ENCODE results near the gene NLGN1. TPM values are rescaled to one million over a fixed set of nuclear protein-coding genes. Genes with fewer than 3 reads are reported as not detected.

Gene NLGN1
- total RNA-seq, 1 experiment from 2014 or later, result 5.2 TPM

GRCh38 chr3:173708191-173708590, 310.6 kb downstream of the NLGN1 start:
- Histone ChIP-seq H4K20me1 (ENCODE audit: control insufficient read depth, insufficient read depth, insufficient read length) (no peaks in the 10 kb centered on the region), H3K4me2 (ENCODE audit: insufficient read depth, insufficient read length, low read length) (no peak overlapping the region), H3K4me1 (ENCODE audit: insufficient read depth, low read length) (peaks cover 9% of the 10 kb centered on the region; the same call in 1 of the 2 replicates), H3K27ac (ENCODE audit: insufficient read length, low read depth, low read length) (no peak overlapping the region), H2BK20ac (ENCODE audit: low read depth, low read length, poor library complexity, severe bottlenecking) (no peak overlapping the region), H4K91ac (ENCODE audit: insufficient read length, low read depth, low read length) (no peak overlapping the region), H3K23me2 (ENCODE audit: insufficient read length, low read depth, low read length, poor library complexity, severe bottlenecking) (no peaks in the 10 kb centered on the region), H4K8ac (replicated peaks; ENCODE audit: insufficient read length, low read depth, low read length) (no peak overlapping the region), H3K79me2 (ENCODE audit: insufficient read depth, low read length) (no peaks in the 10 kb centered on the region), H3K56ac (ENCODE audit: insufficient read length, low read depth, low read length) (no peak overlapping the region), H3K27me3 (ENCODE audit: insufficient read depth, low read length) (no peaks in the 10 kb centered on the region), H3K18ac (ENCODE audit: insufficient read length, low read depth, low read length) (no peak overlapping the region), H3T11ph (ENCODE audit: low read length) (no peak overlapping the region), H3K9ac (ENCODE audit: extremely low read depth, insufficient read length, low read length) (no peak overlapping the region), H3K23ac (ENCODE audit: insufficient read length, low read depth, low read length) (no peak overlapping the region), H2BK12ac (ENCODE audit: insufficient read length, low read depth, low read length) (no peak overlapping the region), H3K9me3 (ENCODE audit: control insufficient read depth, low read depth, low read length) (no peaks in the 10 kb centered on the region), H3K14ac (ENCODE audit: insufficient read depth, low read length) (no peak overlapping the region), H2BK15ac (ENCODE audit: low read depth, low read length) (no peak overlapping the region), H2AK5ac (ENCODE audit: insufficient read length, low read length) (no peak overlapping the region), H2AFZ (ENCODE audit: low read length) (no peak overlapping the region), H2BK120ac (ENCODE audit: low read depth, low read length, poor library complexity, severe bottlenecking) (no peak overlapping the region), H2BK5ac (ENCODE audit: insufficient read length, low read length) (no peak overlapping the region), H3K79me1 (ENCODE audit: insufficient read depth, low read depth, low read length, poor library complexity, severe bottlenecking) (no peaks in the 10 kb centered on the region), H4K5ac (ENCODE audit: insufficient read length, low read depth, low read length) (no peak overlapping the region), H3K4ac (ENCODE audit: low read depth, low read length) (no peak overlapping the region)
- Mint-ChIP-seq H3K9me3 (no peaks in the 10 kb centered on the region), H3K4me3 (no peak overlapping the region), H3K36me3 (ENCODE audit: insufficient read depth in 1 of 3, low read depth in 3 of 3) (no peaks in the 10 kb centered on the region), H3K27ac (peak overlapping the region in 2 of 3 experiments; percentile 24 to 29; a peak in 2 of 7 replicates), H3K4me1 (peaks cover 5 to 9% of the 10 kb centered on the region in 2 experiments), H3K27me3 (ENCODE audit: low read depth) (no peaks in the 10 kb centered on the region)
- WGBS (ENCODE audit: extremely low coverage, insufficient read length, low lambda C conversion rate), result no CpG with 5 or more reads among the region's 3 CpGs
- DNase-seq, result peak; percentile 30
- TF ChIP-seq, protein P1, sequence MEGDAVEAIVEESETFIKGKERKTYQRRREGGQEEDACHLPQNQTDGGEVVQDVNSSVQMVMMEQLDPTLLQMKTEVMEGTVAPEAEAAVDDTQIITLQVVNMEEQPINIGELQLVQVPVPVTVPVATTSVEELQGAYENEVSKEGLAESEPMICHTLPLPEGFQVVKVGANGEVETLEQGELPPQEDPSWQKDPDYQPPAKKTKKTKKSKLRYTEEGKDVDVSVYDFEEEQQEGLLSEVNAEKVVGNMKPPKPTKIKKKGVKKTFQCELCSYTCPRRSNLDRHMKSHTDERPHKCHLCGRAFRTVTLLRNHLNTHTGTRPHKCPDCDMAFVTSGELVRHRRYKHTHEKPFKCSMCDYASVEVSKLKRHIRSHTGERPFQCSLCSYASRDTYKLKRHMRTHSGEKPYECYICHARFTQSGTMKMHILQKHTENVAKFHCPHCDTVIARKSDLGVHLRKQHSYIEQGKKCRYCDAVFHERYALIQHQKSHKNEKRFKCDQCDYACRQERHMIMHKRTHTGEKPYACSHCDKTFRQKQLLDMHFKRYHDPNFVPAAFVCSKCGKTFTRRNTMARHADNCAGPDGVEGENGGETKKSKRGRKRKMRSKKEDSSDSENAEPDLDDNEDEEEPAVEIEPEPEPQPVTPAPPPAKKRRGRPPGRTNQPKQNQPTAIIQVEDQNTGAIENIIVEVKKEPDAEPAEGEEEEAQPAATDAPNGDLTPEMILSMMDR (conservative IDR thresholded peaks at IDR 0.05), result no peak

All from H9 (cell line).